Spinal cord (tissue), 10 donors: ENCODE measurements around the gene ITGB1. TPM values are rescaled to one million over a fixed set of nuclear protein-coding genes. Genes with fewer than 3 reads are reported as not detected.

Source experiments
- DNase-seq, 6 donors: peaks; one replicate each; pipeline versions ENCODE4 v3.0.0 to v3.0.0-alpha.2; 2013 to 2015; ENCODE audit warnings: low spot score in 6 of 6, low read depth in 4 of 6
- H3K27ac ChIP-seq: one replicate; pipeline ENCODE4 v1.5.1; 2013; ENCODE audit warnings: low read depth, low read length, control low read depth
- H3K27me3 ChIP-seq: one replicate; pipeline ENCODE4 v1.6.1; 2013; ENCODE audit warnings: low read length; ENCODE audit not compliant: control insufficient read depth, insufficient read depth
- H3K36me3 ChIP-seq: one replicate; pipeline ENCODE4 v1.6.1; 2013; ENCODE audit warnings: low read length; ENCODE audit not compliant: control insufficient read depth, insufficient read depth
- H3K4me1 ChIP-seq: one replicate; pipeline ENCODE4 v1.6.1; 2013; ENCODE audit warnings: low read length; ENCODE audit not compliant: control insufficient read depth, insufficient read depth
- H3K4me3 ChIP-seq: one replicate; pipeline ENCODE4 v1.5.1; 2013; ENCODE audit warnings: low read depth, low read length, control low read depth
- H3K9me3 ChIP-seq: one replicate; pipeline ENCODE4 v1.6.1; 2013; ENCODE audit warnings: low read length; ENCODE audit not compliant: control insufficient read depth, insufficient read depth
- WGBS: methylation state at CpG from one replicate; pipeline ENCODE4 v1.1.5; 2013; ENCODE audit warnings: missing lambda C conversion rate; ENCODE audit not compliant: insufficient coverage; 5-methylcytosine and 5-hydroxymethylcytosine counted together
- polyA plus RNA-seq, 2 donors: library from polyadenylated mRNA; unstranded; fragments of 120-200 nt; gene quantifications; one replicate each; pipeline ENCODE4 v1.2.1, GENCODE V29; 2013; ENCODE audit not compliant: insufficient read length in 2 of 2
- total RNA-seq, 2 donors: library from RNA; depleted of rRNA in 1 of 2; stranded (reverse); fragments of 120-200 nt in 1 of 2; fragments of >200 nt in 1 of 2; gene quantifications; one replicate each; pipeline versions ENCODE4 v1.2.3 to v1.2.4, GENCODE V29; 2013 to 2014
- donor health status: healthy.

ITGB1 gene
- total and polyA plus RNA-seq, 4 donors: 130 to 281 (median 199) TPM

- Histone ChIP-seq H3K27me3 (no peaks in the 10 kb centered on the region), H3K9me3 (no peaks in the 10 kb centered on the region), H3K4me3 (no peak overlapping the region), H3K4me1 (peaks cover 8% of the 10 kb centered on the region), H3K27ac (no peak overlapping the region), H3K36me3 (peaks cover 3% of the 10 kb centered on the region)
- no peak for DNase-seq
- WGBS: 94% methylated on average over 5 of the region's 10 CpGs
Measured at GRCh38 chr10:32940321-32941301, 17.4 kb downstream of the ITGB1 start.

GRCh38 chr10:32939296-32940111, 18.5 kb downstream of the ITGB1 start:
- H3K36me3 ChIP-seq: peaks cover 3% of the 10 kb centered on the region
- H3K9me3 ChIP-seq: no peaks in the 10 kb centered on the region
- H3K4me1 ChIP-seq: peaks cover 8% of the 10 kb centered on the region
- H3K27me3 ChIP-seq: no peaks in the 10 kb centered on the region
- DNase-seq: no peak
- no peak overlapping the region for H3K4me3 ChIP-seq
- H3K27ac ChIP-seq: no peak overlapping the region
- 96% methylated on average over 7 of the region's 10 CpGs for WGBS

- Histone ChIP-seq H3K36me3 (no peaks in the 10 kb centered on the region), H3K27ac (peak overlapping the region; percentile 65), H3K9me3 (no peaks in the 10 kb centered on the region), H3K4me1 (peaks cover 8% of the 10 kb centered on the region), H3K27me3 (no peaks in the 10 kb centered on the region), H3K4me3 (no peak overlapping the region)
- DNase-seq: peak in 4 of 6 donors; percentile 45 to 80 (median 61)
- 38% methylated on average over 11 of the region's 14 CpGs for WGBS
Measured at GRCh38 chr10:32938554-32939061, 19.4 kb downstream of the ITGB1 start.

GRCh38 chr10:32937911-32938424, 20.1 kb downstream of the ITGB1 start:
- Histone ChIP-seq H3K36me3 (no peaks in the 10 kb centered on the region), H3K27ac (peak overlapping the region; percentile 65), H3K9me3 (no peaks in the 10 kb centered on the region), H3K4me1 (peaks cover 8% of the 10 kb centered on the region), H3K4me3 (no peak overlapping the region), H3K27me3 (no peaks in the 10 kb centered on the region)
- DNase-seq: peak in 2 of 6 donors; percentile 35 to 74
- WGBS: 18% methylated on average over 4 of the region's 5 CpGs

GRCh38 chr10:32932225-32932729, 25.8 kb downstream of the ITGB1 start:
- DNase-seq: no peak
- Histone ChIP-seq H3K9me3 (no peaks in the 10 kb centered on the region), H3K4me1 (no peaks in the 10 kb centered on the region), H3K4me3 (no peak overlapping the region), H3K36me3 (peaks cover 7% of the 10 kb centered on the region), H3K27me3 (no peaks in the 10 kb centered on the region), H3K27ac (no peak overlapping the region)

- no peak overlapping the region for H3K4me3 ChIP-seq
- H3K36me3 ChIP-seq: peaks cover 10% of the 10 kb centered on the region
- H3K27ac ChIP-seq: no peak overlapping the region
- no peak for DNase-seq
- H3K9me3 ChIP-seq: no peaks in the 10 kb centered on the region
- WGBS: no CpG with 5 or more reads among the region's 1 CpG
- no peaks in the 10 kb centered on the region for H3K4me1 ChIP-seq
- H3K27me3 ChIP-seq: no peaks in the 10 kb centered on the region
Measured at GRCh38 chr10:32931593-32931992, 26.4 kb downstream of the ITGB1 start.

- H3K36me3 ChIP-seq: peaks cover 19% of the 10 kb centered on the region
- no peak overlapping the region for H3K4me3 ChIP-seq
- no peak for DNase-seq
- H3K27ac ChIP-seq: no peak overlapping the region
- no peaks in the 10 kb centered on the region for H3K4me1 ChIP-seq
- H3K9me3 ChIP-seq: no peaks in the 10 kb centered on the region
- H3K27me3 ChIP-seq: no peaks in the 10 kb centered on the region
Measured at GRCh38 chr10:32930036-32930435, 28.0 kb downstream of the ITGB1 start.

GRCh38 chr10:32929634-32930033, 28.4 kb downstream of the ITGB1 start:
- no peak overlapping the region for H3K4me3 ChIP-seq
- peak in 1 of 6 donors; percentile 12 for DNase-seq
- H3K27me3 ChIP-seq: no peaks in the 10 kb centered on the region
- peaks cover 19% of the 10 kb centered on the region for H3K36me3 ChIP-seq
- H3K9me3 ChIP-seq: no peaks in the 10 kb centered on the region
- no peak overlapping the region for H3K27ac ChIP-seq
- WGBS: 97% methylated on average over 3 of the region's 6 CpGs
- H3K4me1 ChIP-seq: no peaks in the 10 kb centered on the region

GRCh38 chr10:32927750-32928149, 30.3 kb downstream of the ITGB1 start:
- no peaks in the 10 kb centered on the region for H3K4me1 ChIP-seq
- no peak overlapping the region for H3K27ac ChIP-seq
- H3K36me3 ChIP-seq: peaks cover 21% of the 10 kb centered on the region
- WGBS: no CpG with 5 or more reads among the region's 3 CpGs
- DNase-seq: no peak
- H3K4me3 ChIP-seq: no peak overlapping the region
- no peaks in the 10 kb centered on the region for H3K9me3 ChIP-seq
- H3K27me3 ChIP-seq: no peaks in the 10 kb centered on the region
